ENCODE results near the gene OSBPL5.
A peak's percentile ranks its signal among the peaks of the same experiment; 100 is the strongest.

OSBPL5 gene

DNA sequence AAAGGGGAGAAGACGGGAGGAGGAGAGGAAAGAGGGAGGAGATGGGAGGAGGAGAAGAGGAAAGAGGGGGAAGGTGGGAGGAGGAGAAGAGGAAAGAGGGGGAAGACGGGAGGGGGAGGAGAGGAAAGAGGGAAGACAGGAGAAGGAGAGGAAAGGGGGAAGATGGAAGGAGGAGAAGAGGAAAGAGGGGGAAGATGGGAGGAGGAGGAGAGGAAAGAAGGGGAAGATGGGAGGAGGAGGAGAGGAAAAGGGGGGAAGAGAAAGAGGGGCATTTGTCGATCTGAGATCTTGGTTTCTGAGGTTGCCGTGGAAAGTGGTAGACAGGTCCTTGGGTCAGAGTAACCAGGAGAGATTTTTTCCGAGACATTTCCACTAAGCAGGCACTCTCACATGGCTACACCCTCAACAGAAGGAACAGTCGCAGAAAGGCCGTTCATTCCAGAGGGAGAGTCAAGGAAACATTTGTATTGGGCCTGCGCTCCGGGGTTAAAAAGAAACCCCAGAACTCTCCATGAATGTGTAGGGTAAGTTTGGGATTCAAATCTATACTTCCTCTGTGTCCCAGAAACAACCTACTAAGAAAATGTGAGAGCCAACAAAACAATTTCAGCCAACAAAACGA, 68.1 kb downstream of the OSBPL5 start:
- no peak for DNase-seq (ENCODE audit: low read depth)

DNA sequence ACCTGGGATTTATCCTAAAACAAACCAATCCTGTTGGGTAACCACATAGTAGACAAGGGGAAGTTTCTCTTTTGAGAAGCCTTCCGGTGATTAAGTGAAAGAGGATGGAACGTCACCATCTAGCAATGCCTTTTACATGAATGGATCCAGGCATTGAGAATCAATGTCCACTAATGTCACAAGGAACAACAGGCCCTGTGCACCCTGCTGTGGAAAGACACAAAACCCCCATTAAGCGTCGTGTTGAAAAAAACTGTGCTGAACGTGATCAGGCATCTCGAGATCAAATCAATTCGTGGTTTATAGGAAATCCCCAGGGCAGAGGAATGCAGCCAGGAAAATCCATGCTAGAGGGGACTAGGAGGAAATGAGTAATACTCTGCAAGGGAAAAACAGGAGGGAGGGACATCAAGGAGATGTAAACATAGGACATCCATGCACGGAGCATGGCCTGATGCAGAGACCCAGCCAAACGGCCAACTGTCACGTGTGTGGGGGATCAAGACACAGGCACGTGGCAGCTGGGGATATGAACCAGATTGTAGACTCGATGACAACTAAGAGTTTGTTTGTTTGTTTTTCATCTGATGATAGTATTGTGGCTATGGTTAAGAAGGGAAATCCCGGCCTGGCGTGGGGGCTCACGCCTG, 69.3 kb downstream of the OSBPL5 start:
- DNase-seq (ENCODE audit: low read depth) = no peak

DNA sequence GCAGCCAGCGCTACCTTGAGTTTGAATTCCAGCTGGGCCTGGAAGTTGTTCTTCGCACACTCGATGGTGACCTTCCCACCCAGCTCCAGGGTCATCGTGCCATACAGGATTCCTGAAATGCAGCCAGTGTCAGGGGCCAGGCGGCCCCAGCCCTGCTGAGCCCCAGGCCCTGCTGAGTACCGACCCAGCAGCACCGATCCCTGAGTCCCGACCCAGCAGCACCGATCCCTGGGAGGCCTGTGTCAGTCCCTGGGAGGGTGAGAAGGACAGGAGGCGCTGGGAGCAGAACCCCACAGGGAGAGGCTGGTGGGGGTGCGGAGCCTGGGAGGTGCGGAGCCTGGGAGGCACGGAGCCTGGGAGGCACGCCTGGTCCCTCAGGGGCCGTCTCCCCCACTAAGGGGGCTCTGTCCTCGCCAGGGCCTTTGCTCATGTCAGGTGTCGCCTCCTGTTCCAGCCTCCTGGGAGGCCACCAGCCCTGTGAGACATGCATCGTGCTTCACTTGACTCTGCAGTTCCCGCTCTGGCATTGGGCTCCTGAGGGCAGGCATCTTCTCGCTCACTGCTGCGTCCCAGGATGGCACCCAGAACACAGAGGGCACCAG, 70.8 kb downstream of the OSBPL5 start:
- no peak for DNase-seq (ENCODE audit: low read depth)

DNA sequence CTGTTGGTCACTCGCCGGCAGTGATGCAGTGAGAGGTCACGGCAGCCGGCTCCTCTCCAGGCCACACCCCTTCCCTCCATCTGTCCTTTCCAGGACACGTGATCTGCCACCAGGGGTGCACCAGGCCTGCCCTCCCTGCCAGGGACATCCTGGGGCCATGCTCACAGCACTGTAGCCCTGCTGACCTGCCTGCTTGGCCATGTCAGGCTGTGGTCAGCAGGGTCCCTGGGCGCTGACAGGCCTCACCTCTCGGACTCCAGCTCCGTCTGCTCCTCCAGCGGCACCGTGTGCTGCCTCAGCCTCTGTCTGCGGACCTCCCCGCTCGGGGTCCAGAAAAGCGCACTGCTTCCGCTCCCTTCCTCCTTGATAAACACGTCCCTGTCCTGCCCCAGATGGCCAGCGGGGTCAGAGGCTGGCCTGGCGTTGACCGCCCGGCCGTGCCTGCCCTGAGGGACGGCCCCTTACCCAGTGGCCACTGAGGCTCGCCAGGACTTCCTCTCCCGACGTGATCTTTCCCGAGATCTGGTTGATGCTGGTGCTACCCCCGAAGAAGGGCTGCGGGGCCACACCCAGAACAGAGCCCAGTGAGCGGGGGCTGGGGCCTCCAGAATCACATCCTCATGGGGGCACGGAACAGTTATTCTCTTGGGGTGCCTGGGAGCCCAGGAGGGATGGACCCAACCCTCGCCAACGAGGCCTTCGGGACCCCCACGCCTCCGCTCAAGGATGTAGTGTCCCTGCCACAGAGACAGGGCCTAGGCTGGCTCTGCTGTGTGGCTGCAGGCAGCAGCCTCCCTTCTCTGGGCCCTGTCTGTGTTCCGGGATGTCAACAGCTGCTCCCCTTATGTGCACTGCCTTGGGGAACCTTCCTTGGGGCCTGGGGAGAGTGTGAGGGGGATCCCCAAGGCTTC, 71.6 kb downstream of the OSBPL5 start:
- DNase-seq (ENCODE audit: low read depth) = no peak

DNA sequence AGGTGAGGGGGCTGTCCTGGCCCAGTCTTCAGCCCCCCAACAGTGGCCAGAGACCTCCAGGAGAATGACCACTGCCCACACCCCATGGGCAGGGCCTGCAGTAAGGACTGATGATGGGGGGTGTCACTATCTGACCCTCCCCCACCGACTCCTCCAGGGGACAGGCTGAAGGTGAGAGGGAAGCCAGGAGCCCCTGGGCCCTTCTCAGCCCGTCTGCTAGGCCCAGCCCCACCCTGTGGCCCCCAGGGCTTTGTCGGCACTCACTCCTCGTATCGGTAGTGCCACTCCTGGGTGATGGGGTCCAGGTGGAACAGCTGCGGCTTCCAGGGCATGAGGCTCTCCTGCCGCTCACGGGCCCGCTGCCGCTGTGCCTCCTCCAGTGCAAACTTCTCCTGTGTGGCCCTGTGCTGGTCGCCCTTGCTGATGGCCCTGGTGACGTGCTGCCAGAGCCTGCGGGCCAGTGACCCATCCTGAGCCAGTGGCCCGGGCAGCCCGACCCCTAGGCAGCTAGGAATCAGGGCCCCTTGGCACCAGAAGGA, 72.4 kb downstream of the OSBPL5 start:
- DNase-seq (ENCODE audit: low read depth) = no peak

DNA sequence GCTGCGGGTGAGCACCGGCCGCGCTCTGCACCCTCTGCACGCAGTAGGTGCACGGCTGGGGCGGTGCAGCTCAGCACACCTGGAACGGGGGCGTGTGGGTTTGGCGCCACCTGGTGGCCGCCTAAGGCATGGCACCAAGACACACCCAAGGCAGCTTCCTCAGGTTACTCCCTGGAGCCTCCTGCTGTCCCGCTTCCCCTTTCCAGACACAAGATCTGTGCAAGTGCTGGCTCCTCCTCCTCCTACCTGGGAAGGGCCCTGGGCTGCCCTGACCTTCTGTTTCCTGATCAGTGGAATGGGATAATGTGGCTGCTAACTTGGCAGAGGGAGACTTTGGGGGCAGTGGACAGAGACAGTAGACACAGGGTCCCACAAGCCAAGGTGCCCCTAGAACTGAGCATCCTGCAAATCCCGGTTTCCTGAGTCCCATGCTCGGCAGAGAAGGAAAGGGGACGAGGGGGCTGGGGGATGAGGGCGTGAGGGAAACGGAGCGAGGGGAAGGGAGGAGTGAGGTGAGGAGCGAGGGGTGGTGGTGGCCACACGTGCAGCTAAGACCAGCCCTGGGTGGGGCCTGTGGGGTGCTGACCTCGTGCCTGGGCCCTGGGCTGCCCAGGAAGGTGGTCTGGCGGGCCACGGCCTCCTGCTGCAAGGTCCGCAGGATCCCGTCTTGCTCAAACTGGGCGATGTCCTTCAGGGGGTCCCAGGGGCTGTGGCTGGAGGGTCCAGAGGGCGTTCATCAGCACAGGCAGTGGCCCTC, 73.1 kb downstream of the OSBPL5 start:
- DNase-seq (ENCODE audit: low read depth) = peak; percentile 50

DNA sequence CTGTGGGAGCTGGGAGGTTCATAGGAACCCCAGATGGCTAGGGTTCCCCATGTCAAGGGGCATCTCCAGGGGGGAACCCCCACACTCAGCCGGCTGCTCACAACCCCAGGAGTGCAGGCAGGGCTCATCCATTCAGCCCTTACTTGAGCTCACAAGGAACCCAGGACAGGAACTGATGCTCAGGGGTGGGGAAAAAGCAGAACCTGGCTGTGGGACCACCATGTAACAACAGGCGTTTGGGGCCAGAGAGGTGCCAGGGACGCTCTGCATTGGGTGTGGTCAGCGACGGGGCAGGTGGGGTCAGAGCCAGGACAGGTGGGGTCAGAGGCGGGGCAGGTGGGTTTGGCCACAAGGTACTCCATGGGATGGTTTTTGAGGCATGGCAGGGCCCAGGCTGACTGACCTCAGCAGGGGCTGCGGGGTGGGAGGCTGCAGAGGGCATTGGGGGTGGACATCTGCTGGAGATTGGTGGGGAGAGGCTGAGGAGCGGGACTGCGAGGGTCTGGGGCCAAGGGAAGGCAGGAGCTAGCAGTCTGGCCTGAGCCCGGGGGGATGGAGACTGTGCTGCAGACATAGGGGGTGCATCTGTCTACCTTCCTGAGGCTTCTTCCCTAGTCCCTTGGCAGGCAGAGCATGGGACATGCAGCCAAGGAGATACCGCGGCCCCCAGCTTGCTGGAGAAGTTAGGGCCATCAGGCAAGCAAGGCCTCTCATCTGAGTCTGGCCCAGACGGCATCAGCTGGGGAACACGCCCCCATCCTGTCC, 73.8 kb downstream of the OSBPL5 start:
- DNase-seq (ENCODE audit: low read depth) = no peak

DNA sequence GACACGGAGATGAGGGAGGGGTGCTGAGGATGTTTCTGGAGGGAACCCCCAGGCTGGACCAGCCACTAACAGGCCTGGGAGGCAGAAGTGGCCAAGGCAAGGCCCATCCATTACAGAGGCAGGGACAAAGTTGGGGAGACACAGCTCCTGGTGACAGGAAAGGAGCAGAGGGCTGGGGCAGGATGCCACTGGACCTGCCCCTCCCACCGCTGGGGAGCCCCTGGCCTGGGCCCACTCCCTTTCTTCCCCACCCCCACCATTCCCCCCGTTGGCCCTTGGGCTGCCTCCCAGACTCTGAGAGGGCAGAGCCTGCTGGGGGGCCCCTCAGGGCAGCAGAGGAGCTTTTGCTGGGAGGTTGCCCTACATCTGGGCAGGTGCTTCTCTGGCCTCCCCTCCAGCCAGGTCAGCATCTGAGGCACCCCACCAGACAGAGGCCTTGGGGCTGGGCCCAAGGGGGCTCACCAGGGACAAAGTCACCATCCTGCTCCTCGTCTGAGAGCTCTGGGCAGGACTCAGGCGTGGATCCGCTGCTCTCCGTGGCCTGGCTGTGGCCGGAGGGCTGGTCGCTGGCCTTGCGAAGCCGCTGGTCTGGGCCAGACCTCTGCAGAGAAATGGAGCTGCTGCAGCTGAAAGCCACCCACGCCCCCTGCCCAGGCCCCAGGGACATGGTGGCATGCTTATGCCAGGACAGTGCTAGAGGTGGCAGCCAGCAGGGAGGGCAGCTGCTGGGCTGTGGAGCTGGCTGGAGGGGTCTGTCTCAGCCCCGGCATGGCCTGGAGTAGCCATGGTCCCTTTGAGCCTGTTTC, 74.8 kb downstream of the OSBPL5 start:
- DNase-seq (ENCODE audit: low read depth) = no peak

DNA sequence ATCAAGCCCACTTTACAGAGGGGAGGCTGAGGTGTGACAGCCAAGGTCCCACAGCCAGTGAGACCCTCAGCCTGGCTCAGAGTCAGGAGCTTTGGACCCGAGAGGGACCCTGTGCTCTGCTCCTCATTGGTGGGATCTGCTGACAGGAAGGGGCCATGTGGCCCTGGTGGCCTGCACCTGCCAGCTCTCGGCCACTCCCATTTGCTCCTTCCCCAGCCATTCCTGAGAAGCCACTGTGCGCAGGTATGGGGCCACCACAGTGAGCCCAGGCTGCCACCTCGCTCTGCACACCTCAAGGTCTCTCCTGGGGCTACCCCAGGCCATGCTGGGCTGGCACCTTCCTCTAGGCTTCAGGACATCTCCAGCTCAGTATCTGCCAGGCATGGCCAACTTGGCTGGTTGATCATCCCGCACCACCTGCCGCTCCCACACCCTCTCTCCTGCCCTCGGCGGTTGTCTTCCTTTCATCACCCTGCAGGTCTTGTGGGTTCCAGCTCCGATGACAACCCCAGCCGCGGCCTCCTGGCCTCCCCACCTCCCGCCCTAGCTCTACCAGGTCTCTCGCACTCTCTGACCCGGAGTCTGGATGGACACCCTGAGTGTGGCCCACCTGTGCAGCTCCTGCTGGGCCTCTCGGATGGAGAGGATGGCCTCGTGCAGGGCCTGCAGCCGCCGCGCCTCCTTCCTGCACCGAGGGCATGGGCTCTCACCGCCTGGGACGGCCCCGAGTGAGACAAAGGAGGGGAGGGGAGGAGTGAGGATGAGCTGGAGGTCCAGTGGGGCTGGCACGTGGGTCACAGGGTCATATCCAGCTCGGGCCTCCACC, 75.7 kb downstream of the OSBPL5 start:
- no peak for DNase-seq (ENCODE audit: low read depth)

DNA sequence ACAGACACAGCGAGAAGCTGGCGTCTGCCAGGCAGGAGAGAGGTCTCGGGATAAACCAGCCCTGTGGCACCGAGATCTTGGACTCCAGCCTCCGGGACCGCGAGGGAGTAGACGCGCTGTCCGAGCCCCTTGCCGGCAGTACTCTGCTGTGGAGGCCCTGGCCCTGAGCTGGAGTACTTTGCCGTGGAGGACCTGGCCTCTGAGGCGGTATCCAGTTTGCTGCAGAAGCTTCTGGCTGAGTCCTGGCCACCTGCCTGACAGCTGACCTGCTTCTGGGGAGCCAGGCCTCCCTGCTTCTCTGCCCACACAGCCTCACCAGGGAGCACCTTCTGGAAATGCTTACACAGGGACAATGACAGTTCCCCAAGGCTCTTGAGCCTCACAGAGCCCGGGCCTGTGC, 76.3 kb downstream of the OSBPL5 start:
- no peak for DNase-seq (ENCODE audit: low read depth)

DNA sequence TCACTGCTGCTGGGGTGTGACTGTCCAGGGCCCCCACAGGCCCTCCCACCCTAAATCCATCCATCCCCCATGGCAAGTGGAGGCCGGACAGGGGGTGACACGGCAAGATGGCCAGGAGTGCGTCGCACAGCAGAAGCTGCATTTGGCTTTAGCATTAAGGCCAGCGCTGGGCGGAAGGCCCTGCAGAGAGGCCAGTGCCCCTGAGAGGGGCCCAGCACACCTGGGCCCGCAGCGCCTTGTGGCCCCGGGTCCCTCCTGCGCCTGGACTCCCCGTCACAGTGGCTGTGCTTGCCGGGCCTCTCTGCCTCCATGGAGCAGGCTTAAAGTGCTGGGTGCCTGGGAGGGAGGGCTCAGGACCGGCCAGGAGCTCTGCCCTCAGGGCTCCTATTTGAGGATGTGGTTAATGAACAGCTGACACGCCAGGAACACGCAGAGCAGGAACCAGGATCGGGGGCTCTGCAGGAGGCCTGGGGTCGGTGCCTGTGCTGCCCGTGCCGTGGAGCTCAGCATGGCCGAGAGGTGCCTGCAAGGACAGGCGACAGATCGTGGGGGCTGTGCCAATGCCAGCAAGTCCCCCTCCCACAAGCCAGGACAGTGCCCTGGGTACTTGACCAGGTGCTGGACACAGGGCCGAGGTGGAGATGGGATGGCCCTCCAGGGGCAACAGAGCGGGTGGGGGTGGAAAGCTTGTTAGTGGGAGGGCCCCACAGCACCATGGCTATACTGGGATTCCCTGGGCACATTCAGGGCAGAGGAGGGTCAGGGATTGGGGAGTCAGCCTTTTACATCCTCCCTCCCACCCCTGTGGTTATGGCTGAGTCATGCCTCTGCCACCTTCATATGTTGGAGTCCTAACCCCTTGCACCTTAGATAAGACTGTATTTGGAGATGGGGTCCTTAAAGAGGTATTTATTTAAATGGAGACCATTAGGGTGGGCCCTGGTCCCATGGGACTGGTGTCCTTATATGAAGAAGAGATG, 77.0 kb downstream of the OSBPL5 start:
- no peak for DNase-seq (ENCODE audit: low read depth)

DNA sequence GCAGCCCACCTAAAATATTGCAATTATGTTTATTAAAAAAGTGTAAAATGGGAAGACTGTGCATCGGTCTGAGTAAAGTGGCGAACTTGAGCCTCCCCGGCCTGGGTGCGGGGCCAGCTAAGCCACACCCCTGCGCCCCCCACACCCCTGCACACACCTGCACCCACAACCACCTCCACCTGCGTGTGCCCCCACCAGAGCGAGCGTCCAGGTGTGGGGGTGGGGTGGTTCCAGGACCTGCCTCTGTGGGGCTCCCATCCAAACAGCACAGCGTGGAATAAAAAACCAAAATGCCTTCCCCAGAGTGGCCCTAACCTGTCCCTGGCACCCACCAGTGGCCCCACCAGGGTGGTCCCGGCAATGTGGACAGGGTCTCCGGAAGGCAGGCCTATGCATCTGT, 77.7 kb downstream of the OSBPL5 start:
- DNase-seq (ENCODE audit: low read depth) = no peak

DNA sequence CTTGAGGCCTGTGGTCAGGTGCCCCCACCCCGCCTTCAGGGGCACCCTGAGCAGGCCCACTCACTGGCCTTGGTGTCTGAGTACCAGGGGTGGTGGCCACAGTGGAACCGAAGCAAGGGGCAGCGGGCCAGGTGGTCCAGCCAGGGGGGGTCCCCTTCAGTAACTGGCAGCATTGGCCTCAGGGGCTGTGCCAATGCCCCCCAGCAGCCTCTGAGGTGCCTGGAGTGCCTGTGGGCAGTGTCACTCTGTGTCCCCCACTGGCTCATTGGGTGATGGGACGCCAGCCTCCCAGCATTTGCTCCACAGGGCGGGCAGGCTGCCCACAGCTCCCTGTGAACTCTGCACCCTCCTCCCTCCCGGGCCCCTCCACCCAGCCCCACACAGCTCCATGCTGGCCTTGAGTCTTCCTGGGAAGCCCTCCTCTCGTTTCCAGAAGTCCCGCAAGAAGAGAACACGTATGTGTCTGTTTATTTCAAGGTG, 78.4 kb downstream of the OSBPL5 start:
- no peak for DNase-seq (ENCODE audit: low read depth)

DNA sequence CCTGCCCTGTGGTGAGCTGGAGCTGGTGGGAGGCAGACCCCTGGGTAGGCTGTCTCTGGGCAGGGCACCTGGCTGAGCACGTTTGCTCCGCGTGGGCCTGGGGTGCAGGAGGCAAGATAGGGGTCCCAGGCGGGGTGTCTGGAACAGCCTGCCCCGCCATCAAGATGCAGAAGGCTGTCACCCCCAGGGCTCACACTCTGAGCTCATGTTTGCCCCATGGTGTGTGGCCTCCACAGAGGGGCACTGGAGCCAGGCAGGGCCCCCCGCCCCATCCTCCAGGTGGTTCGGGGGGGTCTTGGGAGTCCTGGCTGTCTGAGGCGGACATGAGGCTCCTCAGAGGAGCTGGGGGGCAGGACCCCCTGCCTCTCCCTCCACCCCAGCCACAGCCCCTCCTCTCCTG, 79.0 kb downstream of the OSBPL5 start:
- no peak for DNase-seq (ENCODE audit: low read depth)

DNA sequence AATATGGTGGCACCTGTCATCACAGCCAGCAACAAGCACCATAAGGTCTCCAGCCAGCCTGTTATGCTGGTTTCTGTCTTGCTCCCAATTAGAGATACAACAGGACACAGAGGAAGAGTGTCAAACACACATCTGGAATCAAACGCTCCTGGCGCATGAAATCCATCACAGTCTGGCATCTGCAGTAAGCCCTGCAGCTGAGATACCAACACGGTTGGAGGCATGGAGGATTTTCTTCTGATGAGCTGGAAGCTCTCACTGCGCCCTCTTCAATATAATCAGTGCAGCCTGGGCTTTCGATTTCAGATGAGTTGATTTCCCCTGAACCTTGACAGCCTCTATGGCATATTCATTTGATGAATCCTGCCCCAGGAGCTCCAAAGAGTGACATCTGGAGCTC, 80.1 kb downstream of the OSBPL5 start:
- no peak for DNase-seq (ENCODE audit: low read depth)

DNA sequence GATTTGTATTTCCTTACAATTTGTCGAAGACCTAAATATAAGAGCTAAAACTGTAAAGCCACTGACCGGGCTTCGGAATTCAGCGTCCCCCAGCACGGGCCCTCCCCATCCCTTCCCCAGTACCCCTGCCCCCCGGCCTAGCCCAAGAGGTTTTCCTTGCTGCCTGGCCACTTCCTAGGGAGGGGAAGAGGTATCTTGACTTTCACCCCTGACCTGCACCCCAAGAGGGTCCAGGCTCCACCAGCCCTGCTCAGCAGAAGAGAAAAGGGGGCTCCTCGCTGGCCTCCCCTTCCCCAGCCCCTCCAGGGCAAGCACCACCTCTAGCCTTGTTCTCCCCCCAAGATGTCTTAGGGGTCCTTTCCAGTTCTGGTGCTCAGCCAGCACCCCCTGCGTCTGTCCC, 81.8 kb downstream of the OSBPL5 start:
- DNase-seq (ENCODE audit: low read depth) = no peak

DNA sequence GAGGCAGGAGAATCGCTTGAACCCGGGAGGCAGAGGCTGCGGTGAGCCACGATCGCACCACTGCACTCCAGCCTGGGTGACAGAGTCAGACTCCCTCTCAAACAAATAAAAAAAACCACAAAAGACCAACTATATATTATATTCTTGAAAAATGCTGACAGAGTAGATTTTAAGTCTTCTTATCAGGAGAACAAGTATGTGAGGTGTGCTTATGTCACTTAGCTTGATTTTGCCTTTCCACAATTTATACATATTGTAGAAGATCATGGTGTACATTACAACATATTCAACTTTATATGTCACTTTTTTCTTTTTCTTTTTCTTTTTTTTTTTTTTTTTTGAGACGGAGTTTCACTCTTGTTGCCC, 83.7 kb downstream of the OSBPL5 start:
- no peak for DNase-seq (ENCODE audit: low read depth)

Measured in stimulated activated CD8-positive, alpha-beta memory T cell treated with anti-CD3 and anti-CD28 coated beads, Interleukin-15, amount 100 ng/mL, for 24 hours (primary cell).